Spinal cord (tissue), 10 donors: ENCODE results near the gene HOXD8. TPM values are rescaled to one million over a fixed set of nuclear protein-coding genes. Genes with fewer than 3 reads are reported as not detected.
A peak's percentile ranks its signal among the peaks of the same experiment; 100 is the strongest.

Experiments
- DNase-seq, 6 donors: peaks; one replicate each; pipeline versions ENCODE4 v3.0.0 to v3.0.0-alpha.2; 2013 to 2015; ENCODE audit warnings: low spot score in 6 of 6, low read depth in 4 of 6
- H3K27ac ChIP-seq: one replicate; pipeline ENCODE4 v1.5.1; 2013; ENCODE audit warnings: low read depth, low read length, control low read depth
- H3K27me3 ChIP-seq: one replicate; pipeline ENCODE4 v1.6.1; 2013; ENCODE audit warnings: low read length; ENCODE audit not compliant: control insufficient read depth, insufficient read depth
- H3K36me3 ChIP-seq: one replicate; pipeline ENCODE4 v1.6.1; 2013; ENCODE audit warnings: low read length; ENCODE audit not compliant: control insufficient read depth, insufficient read depth
- H3K4me1 ChIP-seq: one replicate; pipeline ENCODE4 v1.6.1; 2013; ENCODE audit warnings: low read length; ENCODE audit not compliant: control insufficient read depth, insufficient read depth
- H3K4me3 ChIP-seq: one replicate; pipeline ENCODE4 v1.5.1; 2013; ENCODE audit warnings: low read depth, low read length, control low read depth
- H3K9me3 ChIP-seq: one replicate; pipeline ENCODE4 v1.6.1; 2013; ENCODE audit warnings: low read length; ENCODE audit not compliant: control insufficient read depth, insufficient read depth
- WGBS: methylation state at CpG from one replicate; pipeline ENCODE4 v1.1.5; 2013; ENCODE audit warnings: missing lambda C conversion rate; ENCODE audit not compliant: insufficient coverage; 5-methylcytosine and 5-hydroxymethylcytosine counted together
- polyA plus RNA-seq, 2 donors: library from polyadenylated mRNA; unstranded; fragments of 120-200 nt; gene quantifications; one replicate each; pipeline ENCODE4 v1.2.1, GENCODE V29; 2013; ENCODE audit not compliant: insufficient read length in 2 of 2
- total RNA-seq, 2 donors: library from RNA; depleted of rRNA in 1 of 2; stranded (reverse); fragments of 120-200 nt in 1 of 2; fragments of >200 nt in 1 of 2; gene quantifications; one replicate each; pipeline versions ENCODE4 v1.2.3 to v1.2.4, GENCODE V29; 2013 to 2014
- donor health status: healthy.

HOXD8 gene
- total and polyA plus RNA-seq, 4 donors: 10.5 to 42.7 (median 21.4) TPM

DNA sequence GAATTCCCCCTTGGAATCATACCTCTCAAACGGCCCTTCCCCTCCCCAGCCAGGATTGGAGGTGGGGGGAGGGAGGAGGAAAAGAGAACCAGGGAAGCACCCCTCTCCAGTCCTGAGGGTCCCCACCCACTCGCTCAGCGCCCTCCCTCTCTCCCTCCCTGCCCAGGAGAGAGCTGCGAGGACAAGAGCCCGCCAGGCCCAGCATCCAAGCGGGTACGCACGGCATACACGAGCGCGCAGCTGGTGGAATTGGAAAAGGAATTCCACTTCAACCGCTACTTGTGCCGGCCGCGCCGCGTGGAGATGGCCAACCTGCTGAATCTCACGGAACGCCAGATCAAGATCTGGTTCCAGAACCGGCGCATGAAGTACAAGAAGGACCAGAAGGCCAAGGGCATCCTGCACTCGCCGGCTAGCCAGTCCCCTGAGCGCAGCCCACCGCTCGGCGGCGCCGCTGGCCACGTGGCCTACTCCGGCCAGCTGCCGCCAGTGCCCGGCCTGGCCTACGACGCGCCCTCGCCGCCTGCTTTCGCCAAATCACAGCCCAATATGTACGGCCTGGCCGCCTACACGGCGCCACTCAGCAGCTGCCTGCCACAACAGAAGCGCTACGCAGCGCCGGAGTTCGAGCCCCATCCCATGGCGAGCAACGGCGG, 42.0 kb downstream of the HOXD8 start:
- peak overlapping the region; percentile 69 for H3K27ac ChIP-seq

DNA sequence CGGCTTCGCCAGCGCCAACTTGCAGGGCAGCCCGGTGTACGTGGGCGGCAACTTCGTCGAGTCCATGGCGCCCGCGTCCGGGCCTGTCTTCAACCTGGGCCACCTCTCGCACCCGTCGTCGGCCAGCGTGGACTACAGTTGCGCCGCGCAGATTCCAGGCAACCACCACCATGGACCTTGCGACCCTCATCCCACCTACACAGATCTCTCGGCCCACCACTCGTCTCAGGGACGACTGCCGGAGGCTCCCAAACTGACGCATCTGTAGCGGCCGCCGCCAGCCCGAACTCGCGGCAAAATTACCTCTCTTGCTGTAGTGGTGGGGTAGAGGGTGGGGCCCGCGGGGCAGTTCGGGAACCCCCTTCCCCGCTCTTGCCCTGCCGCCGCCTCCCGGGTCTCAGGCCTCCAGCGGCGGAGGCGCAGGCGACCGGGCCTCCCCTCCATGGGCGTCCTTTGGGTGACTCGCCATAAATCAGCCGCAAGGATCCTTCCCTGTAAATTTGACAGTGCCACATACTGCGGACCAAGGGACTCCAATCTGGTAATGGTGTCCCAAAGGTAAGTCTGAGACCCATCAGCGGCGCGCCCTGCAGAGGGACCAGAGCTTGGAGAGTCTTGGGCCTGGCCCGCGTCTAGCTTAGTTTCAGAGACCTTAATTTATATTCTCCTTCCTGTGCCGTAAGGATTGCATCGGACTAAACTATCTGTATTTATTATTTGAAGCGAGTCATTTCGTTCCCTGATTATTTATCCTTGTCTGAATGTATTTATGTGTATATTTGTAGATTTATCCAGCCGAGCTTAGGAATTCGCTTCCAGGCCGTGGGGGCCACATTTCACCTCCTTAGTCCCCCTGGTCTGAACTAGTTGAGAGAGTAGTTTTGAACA, 42.7 kb downstream of the HOXD8 start:
- peaks cover 25% of the 10 kb centered on the region for H3K27me3 ChIP-seq
- H3K27ac ChIP-seq: peak overlapping the region; percentile 69
- peaks cover 47% of the 10 kb centered on the region for H3K4me1 ChIP-seq
- H3K36me3 ChIP-seq: peaks cover 31% of the 10 kb centered on the region
- DNase-seq: peak in 2 of 6 donors; percentile 37 to 62
- no peaks in the 10 kb centered on the region for H3K9me3 ChIP-seq
- H3K4me3 ChIP-seq: peak overlapping the region; percentile 33
- 33% methylated on average over 41 of the region's 60 CpGs for WGBS

More for the DNA sequence above, 42.0 kb downstream of the HOXD8 start:
- peak in 2 of 6 donors; percentile 41 to 78 for DNase-seq
- Histone ChIP-seq H3K27me3 (peaks cover 25% of the 10 kb centered on the region), H3K4me3 (peak overlapping the region; percentile 33), H3K9me3 (no peaks in the 10 kb centered on the region), H3K4me1 (peaks cover 47% of the 10 kb centered on the region), H3K36me3 (peaks cover 31% of the 10 kb centered on the region)
- WGBS: 28% methylated on average over 48 of the region's 51 CpGs

DNA sequence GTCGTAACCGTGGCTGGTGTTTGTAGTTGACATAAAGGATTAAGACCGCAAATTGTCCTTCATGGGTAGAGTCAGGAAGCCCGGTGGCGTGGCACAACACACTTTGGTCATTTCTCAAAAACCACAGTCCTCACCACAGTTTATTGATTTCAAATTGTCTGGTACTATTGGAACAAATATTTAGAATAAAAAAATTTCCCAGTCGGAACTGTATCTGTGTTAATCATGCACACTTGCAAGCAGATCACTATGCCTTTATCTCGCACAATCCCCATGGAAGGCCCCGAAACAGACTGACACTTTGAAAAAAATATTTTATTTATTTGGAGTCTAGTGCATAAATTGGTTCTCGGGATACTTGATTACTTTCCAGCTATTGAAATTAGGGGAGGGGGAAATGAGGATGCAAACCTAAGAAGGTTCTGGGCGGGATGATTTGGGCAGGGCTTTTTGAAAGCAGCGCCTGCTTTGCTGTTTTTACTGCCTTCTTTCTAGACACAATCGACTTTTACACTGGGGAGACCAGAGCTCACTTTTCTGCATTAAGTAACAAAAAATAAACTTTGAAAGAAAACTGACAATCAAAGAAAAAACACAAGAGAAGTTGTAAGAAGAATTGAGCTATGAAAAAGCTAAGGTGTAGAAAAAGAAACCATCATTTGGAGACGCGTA, 43.5 kb downstream of the HOXD8 start:
- H3K4me3 ChIP-seq: peak overlapping the region; percentile 33
- H3K9me3 ChIP-seq: no peaks in the 10 kb centered on the region
- H3K36me3 ChIP-seq: peaks cover 31% of the 10 kb centered on the region
- peak overlapping the region; percentile 69 for H3K27ac ChIP-seq
- H3K27me3 ChIP-seq: peaks cover 27% of the 10 kb centered on the region
- DNase-seq: peak in 2 of 6 donors; percentile 52 to 69
- H3K4me1 ChIP-seq: peaks cover 53% of the 10 kb centered on the region
- WGBS: no CpG with 5 or more reads among the region's 14 CpGs

DNA sequence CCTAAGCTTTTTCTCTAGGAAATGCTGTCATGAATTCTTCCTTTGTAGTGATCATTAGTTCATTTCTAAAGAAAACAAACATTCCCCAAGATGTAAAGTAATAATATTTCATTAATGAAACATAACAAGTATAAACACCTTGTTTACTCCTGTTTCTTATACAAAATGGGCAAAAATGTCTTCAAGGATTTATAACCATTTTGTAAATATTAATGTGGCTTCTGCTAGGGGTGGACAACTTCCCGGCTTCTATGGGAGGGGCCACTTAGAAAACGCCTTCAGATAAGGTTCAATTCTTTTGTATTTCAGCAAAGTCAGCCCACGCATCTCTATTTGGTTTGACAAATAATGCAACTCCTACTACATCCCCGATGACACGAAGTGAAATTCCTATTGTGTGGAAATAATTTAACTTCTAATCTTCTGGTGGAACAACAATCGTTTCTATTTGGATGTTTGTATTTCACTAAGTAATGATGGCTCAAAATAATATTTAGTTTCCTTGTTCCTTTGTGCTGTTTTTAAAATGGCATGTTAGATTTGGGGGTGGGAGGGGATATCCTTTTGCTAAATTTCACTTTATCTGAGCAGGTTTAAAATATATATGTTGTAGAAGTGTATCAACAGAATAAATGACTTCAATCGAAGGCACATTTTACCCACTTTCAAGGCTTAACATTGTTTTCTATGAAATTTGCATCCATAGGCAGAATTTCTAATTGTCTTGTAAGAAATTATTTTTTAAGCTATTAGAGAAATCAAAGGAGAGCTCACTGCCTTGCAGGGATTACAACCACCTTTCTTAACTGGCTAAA, 44.3 kb downstream of the HOXD8 start:
- peak overlapping the region; percentile 19 for H3K4me3 ChIP-seq
- 20% methylated on average over 1 of the region's 7 CpGs for WGBS
- H3K36me3 ChIP-seq: peaks cover 31% of the 10 kb centered on the region
- H3K27me3 ChIP-seq: peaks cover 27% of the 10 kb centered on the region
- H3K27ac ChIP-seq: peak overlapping the region; percentile 85
- H3K9me3 ChIP-seq: no peaks in the 10 kb centered on the region
- H3K4me1 ChIP-seq: peaks cover 58% of the 10 kb centered on the region
- DNase-seq: peak in 2 of 6 donors; percentile 32 to 54

DNA sequence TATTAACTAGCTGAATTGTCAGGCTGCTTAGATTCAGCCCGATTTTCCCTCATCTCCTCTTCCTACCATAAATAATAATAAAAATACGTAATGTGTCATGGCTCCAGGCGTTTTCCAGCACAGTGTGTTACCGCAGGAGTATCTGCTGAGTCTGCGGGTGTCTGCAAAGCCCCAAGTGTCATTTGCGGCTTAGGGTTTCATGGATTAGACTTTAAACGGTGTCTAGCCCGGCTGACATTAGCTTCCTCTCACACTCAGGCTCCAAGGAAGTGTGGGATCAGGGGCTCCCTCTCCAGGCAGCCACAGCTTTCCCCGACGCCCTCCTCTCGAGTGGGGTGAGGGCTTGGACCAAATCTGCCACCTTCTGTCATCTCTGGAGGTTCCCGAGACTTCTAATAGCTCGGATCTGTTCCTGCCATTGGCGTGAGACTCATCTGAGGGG, 44.9 kb downstream of the HOXD8 start:
- peaks cover 25% of the 10 kb centered on the region for H3K36me3 ChIP-seq
- peaks cover 52% of the 10 kb centered on the region for H3K4me1 ChIP-seq
- H3K27me3 ChIP-seq: peaks cover 29% of the 10 kb centered on the region
- H3K27ac ChIP-seq: peak overlapping the region; percentile 85
- peak overlapping the region; percentile 19 for H3K4me3 ChIP-seq
- peak in 2 of 6 donors; percentile 56 to 87 for DNase-seq
- H3K9me3 ChIP-seq: no peaks in the 10 kb centered on the region
- 10% methylated on average over 12 of the region's 14 CpGs for WGBS

DNA sequence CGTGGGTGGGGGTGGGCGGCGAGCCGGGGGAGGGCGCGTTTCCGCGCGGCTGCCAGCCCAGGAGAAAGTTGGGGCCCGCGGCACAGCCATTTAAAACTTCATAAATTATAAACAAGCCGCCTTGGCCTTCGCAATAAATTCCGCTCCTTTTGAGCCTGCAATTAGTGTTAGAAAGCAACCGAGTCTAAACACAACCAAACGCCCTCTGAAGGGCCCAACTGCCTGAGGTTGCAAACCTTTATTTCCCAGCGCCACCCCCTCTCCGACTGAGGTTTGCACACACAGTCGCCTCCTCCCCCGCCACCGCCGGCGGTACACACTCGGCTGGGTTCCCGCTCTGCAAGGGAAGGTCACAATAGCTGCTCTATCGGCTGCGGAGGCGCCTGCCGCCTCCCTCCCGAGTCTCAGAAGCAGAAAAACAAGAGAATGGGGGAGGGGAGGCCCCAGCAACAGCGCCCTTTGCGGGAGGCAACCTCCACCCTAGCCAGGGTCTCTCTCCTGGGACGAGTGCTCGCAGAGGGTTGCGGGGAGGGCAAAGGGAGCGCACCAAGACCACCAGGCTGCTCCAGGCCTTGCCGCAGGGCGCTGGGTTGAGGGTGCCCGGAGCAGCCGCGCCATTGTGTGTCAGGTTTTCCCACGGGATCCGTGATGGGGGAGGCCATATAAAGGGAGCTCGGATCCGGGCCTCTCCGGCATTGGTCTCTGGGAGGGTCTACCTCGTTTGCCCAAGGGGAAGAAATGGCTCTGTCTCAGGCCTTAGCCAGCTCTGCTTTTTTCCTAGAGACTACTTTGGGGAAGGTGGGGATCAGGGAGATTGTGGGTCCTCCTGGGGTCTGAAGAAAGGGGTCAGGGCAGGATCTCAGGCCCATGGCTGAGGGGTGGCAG, 45.6 kb downstream of the HOXD8 start:
- H3K36me3 ChIP-seq: peaks cover 22% of the 10 kb centered on the region
- peaks cover 52% of the 10 kb centered on the region for H3K4me1 ChIP-seq
- peaks cover 29% of the 10 kb centered on the region for H3K27me3 ChIP-seq
- WGBS: 7% methylated on average over 42 of the region's 47 CpGs
- peak in 2 of 6 donors; percentile 82 to 91 for DNase-seq
- no peaks in the 10 kb centered on the region for H3K9me3 ChIP-seq
- peak overlapping the region; percentile 85 for H3K27ac ChIP-seq
- H3K4me3 ChIP-seq: peak overlapping the region; percentile 30

DNA sequence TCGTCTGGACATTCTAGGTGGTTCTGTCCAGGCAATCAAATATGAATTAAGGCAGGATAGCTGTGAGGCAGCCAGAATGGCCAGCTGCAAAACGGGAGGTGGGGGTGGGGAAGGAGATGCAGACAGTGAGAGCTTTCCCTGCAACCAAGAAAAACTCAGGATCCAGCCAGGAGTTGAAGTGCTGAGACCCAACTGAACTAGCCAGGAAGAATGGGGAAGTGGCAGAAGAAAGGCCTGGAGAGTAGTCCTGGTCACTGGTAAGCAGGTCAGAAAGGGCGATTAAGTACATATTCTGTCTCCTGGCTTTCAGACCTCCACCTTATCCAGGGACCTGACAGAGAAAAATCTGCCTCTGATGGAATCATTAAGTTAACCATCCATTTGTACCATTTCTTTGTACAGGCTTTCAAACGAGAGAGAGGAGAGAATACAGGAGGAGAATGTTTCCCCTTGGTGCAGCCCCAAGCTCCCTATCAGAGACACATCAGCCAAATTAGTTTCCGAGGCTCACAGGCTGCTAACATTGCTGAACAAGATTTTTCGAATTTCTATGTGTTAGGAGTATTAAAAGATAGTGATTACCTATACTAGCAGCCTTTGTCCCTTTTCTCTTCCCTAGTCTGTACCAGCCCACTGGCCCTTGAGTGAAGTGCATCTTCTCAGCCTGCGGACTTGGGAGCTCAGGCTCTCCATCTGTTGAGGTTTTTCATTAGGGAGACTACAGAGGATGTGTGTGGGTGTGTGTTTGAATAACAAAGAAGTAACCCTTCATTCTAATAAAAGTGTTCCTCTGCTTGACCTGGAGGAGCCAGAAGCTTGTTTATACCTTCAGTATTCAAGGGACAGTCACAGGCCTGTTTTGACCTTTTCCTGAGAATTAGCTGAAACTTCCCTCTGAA, 46.5 kb downstream of the HOXD8 start:
- peak in 2 of 6 donors; percentile 33 to 60 for DNase-seq
- Histone ChIP-seq H3K27ac (peak overlapping the region; percentile 85), H3K9me3 (no peaks in the 10 kb centered on the region), H3K36me3 (peaks cover 19% of the 10 kb centered on the region), H3K4me1 (peaks cover 43% of the 10 kb centered on the region), H3K4me3 (no peak overlapping the region), H3K27me3 (peaks cover 31% of the 10 kb centered on the region)
- WGBS: 11% methylated on average over 2 of the region's 7 CpGs
